ENCODE results near the gene KCNMB2.

- TF ChIP-seq POLR2A (IDR thresholded peaks at IDR 0.05): no peak
- TF ChIP-seq CTCF (IDR thresholded peaks at IDR 0.05): no peak
Observed at GRCh38 chr3:178676942-178677790, 140.9 kb downstream of the KCNMB2 start.
